ENCODE data around the gene SESN1.

The SESN1 gene

DNA sequence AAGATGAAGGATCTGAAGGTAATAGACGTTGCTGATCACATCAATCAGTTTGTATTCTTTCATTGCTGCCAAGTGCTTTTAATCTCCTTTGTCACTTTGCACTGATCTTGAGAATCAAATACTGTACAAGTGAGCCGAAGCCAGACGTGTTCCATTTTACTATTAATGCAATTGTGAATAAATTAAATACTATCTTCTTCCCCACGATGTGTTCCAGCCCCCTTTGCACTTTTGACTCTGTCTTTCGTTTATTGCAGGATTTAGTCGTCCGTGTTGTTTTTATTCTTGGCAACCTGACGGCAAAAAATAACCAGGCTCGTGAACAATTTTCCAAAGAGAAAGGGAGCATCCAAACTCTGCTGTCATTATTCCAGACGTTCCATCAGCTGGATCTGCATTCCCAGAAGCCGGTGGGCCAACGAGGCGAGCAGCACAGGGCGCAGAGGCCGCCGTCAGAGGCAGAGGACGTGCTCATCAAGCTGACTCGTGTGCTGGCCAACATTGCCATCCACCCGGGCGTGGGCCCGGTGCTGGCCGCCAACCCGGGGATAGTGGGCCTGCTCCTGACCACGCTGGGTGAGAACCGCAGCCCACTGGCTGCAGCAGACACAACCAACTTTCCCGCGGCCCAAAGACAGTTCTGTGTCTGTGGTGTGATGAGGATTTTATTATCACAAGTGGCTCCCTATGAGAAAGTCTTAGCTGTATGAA lies 141.7 kb downstream of the SESN1 start:
- ChIA-PET POLR2A (no interaction called here), CTCF (no interaction called here)
- no peak for TF ChIP-seq FOXA1 (IDR thresholded peaks at IDR 0.05)
- TF ChIP-seq LEF1 (IDR thresholded peaks at IDR 0.05; ENCODE audit: borderline replicate concordance): no peak
- TF ChIP-seq HDGF (IDR thresholded peaks at IDR 0.05; ENCODE audit: borderline replicate concordance): no peak
- DNase-seq (ENCODE audit: extremely low spot score): no peak

DNA sequence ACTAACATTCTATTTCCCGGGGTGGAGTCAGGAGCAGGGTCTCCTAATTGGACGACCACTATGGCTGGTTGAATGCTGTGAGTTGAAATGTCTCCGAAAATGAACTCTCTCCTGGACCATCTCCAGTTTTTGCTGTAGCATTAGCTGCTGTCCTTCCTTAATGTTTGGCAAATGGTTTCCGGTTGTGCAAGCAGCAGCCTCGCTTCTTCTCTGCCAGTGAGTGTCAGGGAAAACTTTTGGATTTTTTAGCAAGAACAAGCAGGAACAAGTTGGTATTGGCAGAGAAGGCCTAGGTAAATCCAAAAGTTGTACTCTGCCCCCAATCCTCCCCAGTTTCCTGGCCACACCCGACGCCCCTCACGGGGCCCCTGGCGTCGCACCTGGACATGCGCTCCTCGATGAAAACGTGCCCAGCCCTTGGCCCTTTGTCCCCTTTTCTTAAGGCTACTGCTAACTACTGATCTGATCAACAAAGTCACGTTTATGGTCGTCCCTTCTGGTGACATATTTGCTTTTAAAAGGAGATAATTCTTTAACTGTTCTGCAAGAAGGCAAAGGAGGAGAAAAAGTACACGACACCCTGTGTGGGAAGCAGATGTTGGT lies 143.2 kb downstream of the SESN1 start:
- POLR2A ChIA-PET: no interaction called here
- CTCF ChIA-PET: no interaction called here
- TF ChIP-seq HDGF (IDR thresholded peaks at IDR 0.05; ENCODE audit: borderline replicate concordance): no peak
- no peak for TF ChIP-seq NFRKB (IDR thresholded peaks at IDR 0.05)
- no peak for TF ChIP-seq FOXA1 (IDR thresholded peaks at IDR 0.05)
- TF ChIP-seq LEF1 (IDR thresholded peaks at IDR 0.05; ENCODE audit: borderline replicate concordance): no peak
- TF ChIP-seq, protein P1, sequence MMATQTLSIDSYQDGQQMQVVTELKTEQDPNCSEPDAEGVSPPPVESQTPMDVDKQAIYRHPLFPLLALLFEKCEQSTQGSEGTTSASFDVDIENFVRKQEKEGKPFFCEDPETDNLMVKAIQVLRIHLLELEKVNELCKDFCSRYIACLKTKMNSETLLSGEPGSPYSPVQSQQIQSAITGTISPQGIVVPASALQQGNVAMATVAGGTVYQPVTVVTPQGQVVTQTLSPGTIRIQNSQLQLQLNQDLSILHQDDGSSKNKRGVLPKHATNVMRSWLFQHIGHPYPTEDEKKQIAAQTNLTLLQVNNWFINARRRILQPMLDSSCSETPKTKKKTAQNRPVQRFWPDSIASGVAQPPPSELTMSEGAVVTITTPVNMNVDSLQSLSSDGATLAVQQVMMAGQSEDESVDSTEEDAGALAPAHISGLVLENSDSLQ (IDR thresholded peaks at IDR 0.05): no peak
- TF ChIP-seq SUZ12 (IDR thresholded peaks at IDR 0.05): no peak
- no peak for TF ChIP-seq FOXM1 (IDR thresholded peaks at IDR 0.05; ENCODE audit: borderline replicate concordance)
- no peak for TF ChIP-seq SP1 (IDR thresholded peaks at IDR 0.05)
- TF ChIP-seq ARNT (IDR thresholded peaks at IDR 0.05): no peak
- no peak for TF ChIP-seq TARDBP (IDR thresholded peaks at IDR 0.05)
- no peak for TF ChIP-seq ELF4 (IDR thresholded peaks at IDR 0.05)
- no peak for TF ChIP-seq FOXK2 (IDR thresholded peaks at IDR 0.05)
- no peak for TF ChIP-seq CTBP1 (IDR thresholded peaks at IDR 0.05; ENCODE audit: borderline replicate concordance)
- TF ChIP-seq ZNF384 (IDR thresholded peaks at IDR 0.05): no peak
- no peak for DNase-seq (ENCODE audit: extremely low spot score)

DNA sequence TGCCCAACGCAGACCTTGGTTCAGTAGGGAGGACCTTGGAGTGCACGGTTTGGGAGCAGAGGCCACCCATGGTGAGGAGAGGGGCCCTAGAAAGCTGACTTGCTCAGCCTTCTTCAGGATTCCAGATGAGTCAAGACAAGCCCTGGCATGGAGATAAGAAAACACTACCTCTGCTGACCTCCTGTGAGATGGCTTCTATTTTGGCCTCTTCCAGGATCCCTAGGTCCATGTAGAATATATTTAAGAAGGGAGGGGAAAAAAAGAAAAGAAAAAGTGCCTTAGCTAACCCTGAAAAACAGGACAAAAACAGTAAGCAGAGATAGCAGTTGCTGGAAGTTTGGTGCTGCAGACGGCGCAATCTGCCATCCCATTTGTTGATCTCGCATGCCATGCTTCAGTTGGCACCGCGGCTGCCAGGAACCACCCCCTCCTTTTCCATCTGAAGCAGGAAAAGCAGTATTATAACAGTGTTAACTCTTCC lies 146.4 kb downstream of the SESN1 start:
- ChIA-PET POLR2A (interaction anchor here (0.7 to 0.9 kb wide), 2 partner anchors 18 to 100 kb away, joined by 3 read pairs; partner anchors contain the start of gene ARMC2), CTCF (interaction anchor here (0.6 to 1.3 kb wide), 3 partner anchors 20 to 819 kb away, joined by 3 to 8 read pairs (median 3); no protein-coding TSS in a partner anchor)
- DNase-seq (ENCODE audit: extremely low spot score): no peak
- TF ChIP-seq BHLHE40 (IDR thresholded peaks at IDR 0.05; ENCODE audit: borderline replicate concordance): no peak
- no peak for TF ChIP-seq SUZ12 (IDR thresholded peaks at IDR 0.05)
- TF ChIP-seq NFRKB (IDR thresholded peaks at IDR 0.05): no peak
- TF ChIP-seq L3MBTL2 (conservative IDR thresholded peaks at IDR 0.05): no peak
- no peak for TF ChIP-seq TARDBP (IDR thresholded peaks at IDR 0.05)
- TF ChIP-seq ZNF384 (IDR thresholded peaks at IDR 0.05): no peak
- no peak for TF ChIP-seq ELF4 (IDR thresholded peaks at IDR 0.05)
- TF ChIP-seq FOXK2 (IDR thresholded peaks at IDR 0.05): no peak
- TF ChIP-seq HDGF (IDR thresholded peaks at IDR 0.05; ENCODE audit: borderline replicate concordance): no peak
- TF ChIP-seq FOXA1 (IDR thresholded peaks at IDR 0.05): no peak
- TF ChIP-seq ARNT (IDR thresholded peaks at IDR 0.05): no peak

DNA sequence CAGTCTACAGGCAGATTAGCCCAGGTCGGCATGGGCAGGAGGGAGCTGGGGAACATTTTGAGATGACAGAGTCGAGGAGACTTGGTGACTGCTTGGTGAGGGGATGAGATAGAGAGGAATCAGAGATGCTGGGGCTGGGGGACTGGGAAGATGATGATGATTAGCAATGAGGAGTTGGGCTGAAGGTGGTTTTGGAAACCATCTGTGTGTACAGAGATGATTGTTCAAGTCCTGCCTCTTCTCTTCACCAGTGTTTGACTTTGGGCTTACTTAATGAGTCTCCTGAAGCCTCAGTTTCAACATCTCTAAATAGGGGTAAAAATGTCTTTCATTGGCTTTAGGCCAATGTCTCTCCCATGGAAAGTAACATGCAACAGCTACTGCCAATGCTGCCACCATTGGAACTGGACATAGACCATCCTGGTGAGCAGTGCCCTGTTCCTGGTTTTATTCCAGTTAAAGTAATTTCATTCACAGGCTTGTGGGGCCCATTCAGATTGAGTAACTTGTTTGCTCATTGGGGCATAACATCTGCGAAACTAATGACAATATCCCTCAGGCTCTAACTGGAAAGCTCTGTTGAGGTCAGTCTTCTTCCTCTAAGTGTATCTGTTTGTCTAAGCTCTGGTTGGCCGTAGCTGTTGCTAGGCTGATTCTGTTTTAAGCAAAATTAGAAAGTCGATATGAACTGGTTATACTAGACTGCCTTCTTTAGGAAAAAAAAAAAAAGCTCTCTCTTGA lies 147.4 kb downstream of the SESN1 start:
- CTCF ChIA-PET: interaction anchor here (0.6 to 1.3 kb wide), 3 partner anchors 21 to 818 kb away, joined by 3 to 8 read pairs (median 3); no protein-coding TSS in a partner anchor
- no peak for DNase-seq (ENCODE audit: extremely low spot score)
- TF ChIP-seq ZNF384 (IDR thresholded peaks at IDR 0.05) (no peak), BHLHE40 (IDR thresholded peaks at IDR 0.05; ENCODE audit: borderline replicate concordance) (no peak), HDGF (IDR thresholded peaks at IDR 0.05; ENCODE audit: borderline replicate concordance) (no peak), SP1 (IDR thresholded peaks at IDR 0.05) (no peak), FOXK2 (IDR thresholded peaks at IDR 0.05) (no peak), SUZ12 (IDR thresholded peaks at IDR 0.05) (no peak), CTBP1 (IDR thresholded peaks at IDR 0.05; ENCODE audit: borderline replicate concordance) (no peak), ELF4 (IDR thresholded peaks at IDR 0.05) (no peak), LEF1 (IDR thresholded peaks at IDR 0.05; ENCODE audit: borderline replicate concordance) (no peak), FOXM1 (IDR thresholded peaks at IDR 0.05; ENCODE audit: borderline replicate concordance) (no peak), NFRKB (IDR thresholded peaks at IDR 0.05) (no peak)
- POLR2A ChIA-PET: interaction anchor here (0.7 to 0.9 kb wide), 3 partner anchors 19 to 99 kb away, joined by 3 read pairs; partner anchors contain the start of gene ARMC2

DNA sequence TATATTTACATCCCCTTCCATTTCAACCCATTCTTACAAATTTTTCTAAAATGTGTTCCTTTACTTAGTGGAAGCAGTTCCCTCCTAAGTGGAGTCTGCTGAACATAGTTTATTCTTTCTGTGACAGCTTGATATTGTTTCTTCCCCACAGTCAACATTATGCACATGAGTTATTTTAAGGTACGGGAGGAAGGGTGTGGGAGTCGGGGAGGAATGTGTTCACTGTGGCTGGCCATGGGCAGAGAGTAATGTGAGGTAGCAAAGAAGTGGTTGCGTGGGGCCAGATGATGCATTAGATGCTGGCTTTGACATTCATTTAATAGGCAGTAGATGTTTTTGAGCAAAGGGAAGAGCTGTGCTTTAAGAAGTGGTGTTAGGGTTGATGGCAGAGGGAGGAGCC lies 148.0 kb downstream of the SESN1 start:
- DNase-seq (ENCODE audit: extremely low spot score): no peak
- POLR2A ChIA-PET: no interaction called here
- CTCF ChIA-PET: no interaction called here
- TF ChIP-seq HDGF (IDR thresholded peaks at IDR 0.05; ENCODE audit: borderline replicate concordance) (no peak), CTBP1 (IDR thresholded peaks at IDR 0.05; ENCODE audit: borderline replicate concordance) (no peak), SP1 (IDR thresholded peaks at IDR 0.05) (no peak)

DNA sequence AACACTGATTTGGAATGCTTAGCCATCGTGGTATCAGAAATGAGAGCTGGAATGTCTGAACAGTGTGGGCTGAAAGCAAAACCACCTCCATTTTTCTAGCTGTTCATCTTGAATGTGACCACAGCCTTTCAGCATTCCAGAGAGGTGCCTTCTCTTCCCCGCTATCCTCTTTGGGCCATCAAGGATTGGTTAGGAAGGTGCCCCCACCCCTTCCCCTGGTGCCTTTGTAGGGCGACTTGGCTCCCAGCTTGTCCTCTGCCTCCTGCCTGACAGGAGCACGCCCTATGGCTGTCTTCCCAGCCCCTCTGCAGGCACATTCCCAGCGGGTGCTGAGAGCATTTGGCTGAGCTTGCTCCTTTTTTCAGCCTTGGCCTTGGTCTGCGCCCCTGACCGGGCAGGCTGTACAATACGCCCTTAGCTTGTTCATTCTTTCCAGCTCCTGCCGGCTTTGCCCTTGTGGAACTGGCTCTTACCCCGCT lies 148.9 kb downstream of the SESN1 start:
- ChIA-PET CTCF (no interaction called here), POLR2A (no interaction called here)
- DNase-seq (ENCODE audit: extremely low spot score): no peak
- TF ChIP-seq BHLHE40 (IDR thresholded peaks at IDR 0.05; ENCODE audit: borderline replicate concordance): no peak
- no peak for TF ChIP-seq ZNF384 (IDR thresholded peaks at IDR 0.05)
- TF ChIP-seq, protein P1 (IDR thresholded peaks at IDR 0.05): no peak
- no peak for TF ChIP-seq FOXK2 (IDR thresholded peaks at IDR 0.05)

Data from HEK293T (cell line).